GM18868 (cell line): Measurements from ENCODE around the gene MTIF3.

ENCODE experiments used
- ATAC-seq: cut with Tn5 transposase; IDR thresholded peaks from one replicate; pipeline ENCODE4 v1.9.1; 2021; ENCODE audit warnings: mild to moderate bottlenecking, moderate library complexity; ENCODE audit not compliant: unreplicated experiment

The MTIF3 gene

GRCh38 chr13:27461940-27462584, 11.7 kb upstream of the MTIF3 start:
- no peak for ATAC-seq

- ATAC-seq = no peak
Measured at GRCh38 chr13:27455331-27455855, 5.0 kb upstream of the MTIF3 start.

- ATAC-seq = no peak
Measured at GRCh38 chr13:27450921-27451471, 632 bp upstream of the MTIF3 start.

- no peak for ATAC-seq
Measured at GRCh38 chr13:27449081-27449603, 1.2 kb downstream of the MTIF3 start.

GRCh38 chr13:27448308-27448707, 2.1 kb downstream of the MTIF3 start:
- ATAC-seq = no peak

- no peak for ATAC-seq
Measured at GRCh38 chr13:27446986-27447583, 3.3 kb downstream of the MTIF3 start.

GRCh38 chr13:27442797-27443196, 7.6 kb downstream of the MTIF3 start:
- ATAC-seq = no peak

- ATAC-seq = no peak
Measured at GRCh38 chr13:27442071-27442647, 8.2 kb downstream of the MTIF3 start.

- no peak for ATAC-seq
Measured at GRCh38 chr13:27440408-27440807, 10.0 kb downstream of the MTIF3 start.

- no peak for ATAC-seq
Measured at GRCh38 chr13:27437126-27437525, 13.2 kb downstream of the MTIF3 start.

GRCh38 chr13:27432611-27433210, 17.7 kb downstream of the MTIF3 start:
- ATAC-seq = no peak

GRCh38 chr13:27432180-27432579, 18.2 kb downstream of the MTIF3 start:
- ATAC-seq = no peak

- no peak for ATAC-seq
Measured at GRCh38 chr13:27428160-27428559, 22.2 kb downstream of the MTIF3 start.

- no peak for ATAC-seq
Measured at GRCh38 chr13:27427641-27428040, 22.7 kb downstream of the MTIF3 start.

GRCh38 chr13:27425918-27426630, 24.3 kb downstream of the MTIF3 start:
- ATAC-seq = peak; percentile 72

- ATAC-seq = peak; percentile 2
Measured at GRCh38 chr13:27425158-27425917, 25.0 kb downstream of the MTIF3 start.

GRCh38 chr13:27424246-27425157, 25.9 kb downstream of the MTIF3 start, which contains the start of gene GTF3A:
GTF3A (plus strand) TSS chr13:27424619.
- peak; percentile 70 for ATAC-seq

- ATAC-seq = no peak
Measured at GRCh38 chr13:27423333-27423732, 27.0 kb downstream of the MTIF3 start.
